ENCODE results near the gene TMEM178A.
A peak's percentile ranks its signal among the peaks of the same experiment; 100 is the strongest.

Gene TMEM178A

DNA sequence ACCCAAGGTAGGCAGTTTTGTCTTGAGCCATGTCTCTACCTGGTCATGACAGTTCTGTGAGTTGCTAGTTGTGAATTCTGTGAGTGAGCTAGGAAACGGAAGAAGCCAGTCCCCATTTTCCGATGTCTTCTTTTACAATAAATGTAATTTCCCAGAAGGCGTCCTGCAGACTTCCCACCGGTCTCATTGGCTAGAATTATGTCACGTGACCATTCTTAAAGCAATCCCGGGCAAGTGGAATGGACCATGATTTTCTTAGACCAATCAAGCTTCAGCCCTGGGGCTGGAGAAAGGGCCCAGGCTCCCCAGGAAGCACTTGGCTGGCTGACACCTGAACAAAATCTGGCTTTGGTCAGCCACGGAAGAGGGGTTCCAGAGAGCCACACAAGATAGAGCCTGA is 10.6 kb downstream of the TMEM178A start:
- DNase-seq (ENCODE audit: low spot score) (no peak), FAIRE-seq (no peak)

DNA sequence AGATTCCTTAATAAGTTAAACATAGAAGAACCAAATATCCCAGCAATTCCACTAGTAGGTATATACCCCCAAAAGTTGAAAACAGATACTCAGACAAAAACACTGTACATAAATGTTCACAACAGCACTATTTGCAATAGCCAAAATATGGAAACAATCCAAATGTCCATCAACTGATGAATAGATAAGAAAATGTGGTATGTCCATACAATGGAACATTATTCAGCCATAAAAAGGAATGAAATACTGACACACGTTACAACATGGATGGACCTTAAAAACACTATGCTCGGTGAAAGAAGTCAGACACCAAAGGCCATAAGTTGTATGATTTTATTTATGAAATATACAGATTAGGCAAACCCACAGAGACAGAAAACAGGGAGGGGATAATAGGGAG is 12.5 kb downstream of the TMEM178A start:
- FAIRE-seq = no peak

DNA sequence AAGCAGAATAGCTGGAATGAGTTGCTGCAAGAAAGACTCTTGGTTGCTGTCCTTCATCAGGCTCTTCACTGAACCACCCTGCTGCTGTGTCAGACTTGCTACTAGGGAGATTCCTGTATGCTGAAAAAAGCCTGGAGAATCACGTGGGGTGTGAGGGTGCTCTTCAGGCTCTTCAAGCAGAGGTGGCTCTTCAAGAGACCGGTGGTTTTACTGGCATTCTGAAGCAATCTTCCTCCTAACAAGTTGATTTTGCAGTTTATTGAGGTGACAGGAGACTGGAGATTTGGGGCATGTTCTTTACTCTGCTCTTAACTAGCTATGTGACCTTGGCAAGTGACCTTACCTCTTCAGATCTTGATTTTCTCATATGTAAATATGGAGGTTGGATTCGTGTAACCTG is 14.1 kb downstream of the TMEM178A start:
- no peak for DNase-seq (ENCODE audit: low spot score)
- FAIRE-seq = no peak

More for the DNA sequence above, 12.5 kb downstream of the TMEM178A start:
- no peak for DNase-seq (ENCODE audit: low spot score)

DNA sequence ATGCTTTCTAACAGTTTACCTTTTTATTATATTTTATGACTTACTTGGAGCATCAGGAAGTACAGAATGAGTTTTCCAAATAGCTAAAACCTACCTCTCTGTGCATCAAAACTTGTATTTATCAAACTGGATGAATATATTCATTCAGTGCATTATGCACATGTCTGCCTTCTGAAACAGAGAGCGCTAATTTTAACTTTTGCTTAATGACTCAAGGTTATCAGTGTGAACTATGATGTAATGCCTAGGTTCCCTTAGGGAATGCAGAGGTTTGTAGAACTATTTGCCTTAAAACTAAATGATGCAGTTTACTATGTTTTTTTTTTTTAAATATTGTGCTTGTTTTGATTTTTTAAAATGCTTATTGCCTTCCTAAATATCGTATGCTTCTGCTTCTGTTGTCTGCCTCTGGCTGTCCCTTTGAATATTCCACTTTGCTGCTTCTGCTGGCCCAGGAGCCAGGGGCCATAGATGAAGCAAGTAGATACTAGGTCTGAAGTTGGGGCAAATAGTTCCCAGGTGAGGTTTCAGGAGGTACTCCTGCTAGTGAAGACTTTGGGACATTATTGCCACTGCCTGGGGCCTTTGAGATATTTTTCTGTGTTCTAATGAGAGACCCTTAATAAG is 16.5 kb downstream of the TMEM178A start:
- DNase-seq (ENCODE audit: low spot score) (no peak), FAIRE-seq (no peak)

DNA sequence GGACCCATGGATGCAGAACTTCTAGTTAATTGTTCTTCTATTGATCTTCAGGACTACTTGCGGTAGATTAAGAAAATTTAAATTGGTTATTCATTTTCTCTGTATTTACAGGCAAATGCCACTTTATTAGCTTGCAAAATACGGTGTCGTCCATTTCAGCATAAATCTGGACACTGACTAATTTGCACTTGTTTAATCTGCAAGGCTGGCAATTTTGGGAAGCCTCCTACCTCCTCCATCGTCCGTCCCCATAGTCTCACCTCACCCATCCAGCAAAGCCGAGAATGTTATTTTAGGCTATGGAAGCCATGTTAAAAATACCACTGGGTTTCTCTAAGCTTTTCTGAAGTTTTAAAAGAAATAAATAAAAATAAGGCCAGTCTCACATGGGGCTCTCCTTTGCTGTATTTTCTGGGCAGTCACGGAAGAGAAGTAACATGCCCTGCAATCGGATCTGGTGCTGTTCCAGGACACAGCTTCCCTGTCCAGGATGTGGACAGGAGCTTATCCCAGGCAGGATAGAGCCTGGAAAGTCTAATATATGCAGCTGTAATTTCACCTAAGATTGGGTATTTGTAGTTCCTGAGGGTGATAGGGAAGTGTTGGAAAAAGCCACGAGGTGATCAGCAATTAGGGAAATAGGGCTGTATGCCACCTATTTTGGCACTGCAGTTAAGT is 17.4 kb downstream of the TMEM178A start:
- no peak for DNase-seq (ENCODE audit: low spot score)
- FAIRE-seq = no peak

DNA sequence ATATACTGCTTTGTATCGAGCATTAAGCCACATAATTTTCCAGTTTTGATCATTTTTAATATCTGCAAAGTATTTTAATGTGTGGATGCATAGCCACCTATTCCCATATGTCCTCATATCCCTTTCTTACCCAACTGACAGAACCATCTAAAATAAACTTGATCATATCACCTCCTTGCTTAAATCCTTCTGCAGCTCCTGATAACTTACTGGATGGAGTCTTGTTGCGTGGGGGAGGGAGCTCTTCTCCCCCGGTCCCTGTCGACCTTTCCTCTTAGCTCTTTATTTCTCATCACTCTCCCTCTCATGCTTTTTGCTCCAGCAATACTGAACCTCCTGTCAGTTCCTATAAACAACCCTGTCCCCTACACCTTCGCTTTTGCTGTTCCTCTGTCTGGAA is 18.7 kb downstream of the TMEM178A start:
- DNase-seq (ENCODE audit: low spot score) (no peak), FAIRE-seq (no peak)

DNA sequence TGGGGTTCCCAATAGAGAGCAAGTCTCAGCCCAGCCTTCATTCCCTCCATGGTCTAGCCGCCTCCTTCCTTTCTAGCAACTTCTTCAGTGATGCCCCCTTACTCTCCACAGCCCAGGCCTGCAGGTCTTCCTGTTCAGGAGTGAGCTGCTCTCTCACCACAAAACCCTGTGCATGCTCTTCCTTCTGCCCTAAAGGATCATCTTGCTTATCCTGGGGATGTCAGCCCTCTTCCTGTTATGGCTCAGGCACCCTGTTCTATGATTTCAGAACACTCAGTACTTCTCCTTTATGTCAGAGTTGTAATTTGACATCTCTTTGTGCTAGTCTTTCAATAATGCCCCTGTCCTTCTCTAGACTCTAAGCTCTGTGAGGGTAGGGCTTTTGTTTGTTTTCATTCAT is 19.4 kb downstream of the TMEM178A start:
- FAIRE-seq (no peak), DNase-seq (ENCODE audit: low spot score) (no peak)

DNA sequence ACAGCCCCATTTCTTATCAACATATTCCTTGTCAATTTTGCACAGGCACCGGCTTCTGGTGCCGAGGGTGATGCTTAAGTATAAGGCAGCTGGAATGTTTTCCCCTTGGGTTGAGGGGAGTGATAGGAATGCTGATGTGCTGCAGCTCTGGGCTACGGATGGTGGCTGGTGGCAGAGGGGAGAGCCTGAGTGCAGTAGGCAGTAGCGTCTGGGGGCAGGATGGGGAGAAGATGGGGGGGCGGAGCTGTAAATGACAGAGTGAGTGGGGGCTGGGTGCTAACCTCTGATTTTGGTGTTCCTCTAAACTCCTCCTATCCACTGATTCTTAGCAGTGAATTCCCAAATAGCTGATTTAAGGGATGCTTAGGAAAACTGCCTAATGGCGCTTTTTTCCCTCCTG is 20.7 kb downstream of the TMEM178A start:
- no peak for FAIRE-seq
- no peak for DNase-seq (ENCODE audit: low spot score)

DNA sequence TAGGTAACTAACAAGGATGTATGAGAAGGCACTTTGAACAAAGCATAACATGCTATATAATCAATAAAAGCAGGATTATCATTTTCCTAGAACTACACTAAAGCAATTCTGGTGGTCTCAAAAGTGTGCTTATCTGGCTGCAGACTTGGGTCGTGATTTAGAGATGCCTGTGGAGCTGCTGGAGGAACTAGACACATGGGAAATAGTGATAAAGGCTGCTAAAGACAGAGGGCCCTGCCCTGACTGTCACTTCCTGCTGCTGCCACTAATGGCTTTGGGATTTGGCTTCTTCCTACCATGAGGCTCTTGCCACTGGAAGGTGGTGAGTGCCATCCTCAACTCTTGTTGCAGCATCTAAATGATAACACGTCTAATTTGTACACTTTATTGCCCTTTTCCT is 22.5 kb downstream of the TMEM178A start:
- no peak for DNase-seq (ENCODE audit: low spot score)
- FAIRE-seq = no peak

DNA sequence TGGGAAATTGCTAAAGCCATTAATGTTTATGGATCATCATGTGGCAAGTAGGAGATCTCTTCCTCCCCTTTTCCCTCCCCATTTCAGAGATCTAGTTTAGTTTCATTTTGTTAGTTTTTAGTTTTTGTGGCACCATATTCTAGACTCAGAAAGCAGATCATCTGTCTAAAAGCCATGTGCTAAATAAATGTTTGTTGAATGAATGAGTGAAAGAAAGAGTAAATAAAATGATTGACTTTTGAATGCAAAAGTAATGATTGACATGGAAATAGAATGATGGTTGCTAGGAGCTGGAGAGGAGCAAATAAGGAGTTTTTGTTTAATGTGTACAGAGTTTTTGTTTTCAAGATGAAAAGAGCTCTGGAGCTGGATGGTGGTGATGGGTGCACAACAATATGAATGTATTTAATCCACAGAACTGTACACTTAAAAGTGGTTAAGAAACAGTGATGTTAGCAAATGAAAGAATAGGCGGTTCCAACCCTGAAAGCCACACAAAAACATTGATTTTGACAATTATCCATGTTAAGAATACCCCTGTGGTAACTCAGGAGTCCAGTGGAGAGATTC is 23.6 kb downstream of the TMEM178A start:
- DNase-seq (ENCODE audit: low spot score) (no peak), FAIRE-seq (no peak)

DNA sequence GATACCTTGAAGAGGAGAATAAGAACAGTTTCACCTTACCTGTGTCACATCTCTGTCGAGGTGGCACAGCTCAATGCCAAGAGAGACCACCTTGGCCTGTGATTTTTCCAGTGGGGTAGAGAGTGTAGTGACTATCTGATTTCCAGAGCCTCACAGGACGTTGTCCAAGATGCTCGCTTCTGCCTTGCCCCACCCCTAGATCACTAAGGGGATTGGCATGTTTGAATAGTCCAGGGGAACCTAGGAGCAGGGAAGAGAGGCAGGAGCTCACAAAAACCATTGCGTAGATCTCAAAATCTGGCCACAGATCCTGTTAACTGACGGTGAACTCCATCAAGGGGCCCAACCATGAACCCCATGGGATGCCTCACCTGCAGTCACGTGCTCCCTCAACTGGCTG is 24.2 kb downstream of the TMEM178A start:
- no peak for DNase-seq (ENCODE audit: low spot score)
- no peak for FAIRE-seq

DNA sequence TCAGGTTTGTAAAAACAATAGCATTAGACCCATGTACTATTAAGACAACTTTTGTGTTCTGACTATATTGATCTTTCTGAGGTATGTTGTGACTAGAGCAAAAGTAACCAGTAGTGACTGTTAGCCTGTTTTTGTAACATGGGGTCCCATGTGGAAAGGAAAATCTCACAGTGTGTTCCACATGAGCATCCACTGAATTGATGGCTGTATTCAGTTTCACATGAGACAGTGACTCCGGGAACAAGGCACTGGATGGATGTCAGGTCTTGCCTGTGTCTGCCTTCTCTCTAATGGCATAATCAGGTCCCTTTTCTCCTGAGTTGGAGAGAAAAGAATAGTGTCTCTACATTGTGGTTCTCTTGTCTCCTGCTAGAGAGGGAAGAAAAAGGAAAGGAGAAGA is 27.5 kb downstream of the TMEM178A start:
- DNase-seq (ENCODE audit: low spot score) (no peak), FAIRE-seq (no peak)

DNA sequence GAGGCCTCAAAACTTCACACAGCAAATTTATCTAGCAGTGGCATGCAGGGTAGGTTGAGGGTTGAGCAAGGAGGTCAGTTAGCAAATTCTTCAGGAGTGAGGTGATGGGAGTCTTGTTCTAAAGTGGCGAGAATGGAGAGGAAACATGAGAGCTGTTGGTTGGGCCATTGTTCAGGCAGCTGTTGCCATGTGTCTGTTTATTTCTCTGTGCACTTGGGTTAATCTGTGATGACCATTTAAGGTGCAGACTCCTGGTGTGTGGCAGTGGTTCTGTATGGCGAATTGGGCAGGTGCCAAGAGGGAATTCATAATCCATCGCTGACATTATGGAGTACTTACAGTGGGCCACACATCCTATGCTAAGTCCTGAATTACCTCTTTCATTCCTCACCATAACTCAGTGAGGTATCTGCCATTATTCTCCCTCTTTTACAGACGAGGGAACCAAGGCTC is 30.4 kb downstream of the TMEM178A start:
- DNase-seq (ENCODE audit: low spot score) = peak; percentile 36
- FAIRE-seq = no peak

DNA sequence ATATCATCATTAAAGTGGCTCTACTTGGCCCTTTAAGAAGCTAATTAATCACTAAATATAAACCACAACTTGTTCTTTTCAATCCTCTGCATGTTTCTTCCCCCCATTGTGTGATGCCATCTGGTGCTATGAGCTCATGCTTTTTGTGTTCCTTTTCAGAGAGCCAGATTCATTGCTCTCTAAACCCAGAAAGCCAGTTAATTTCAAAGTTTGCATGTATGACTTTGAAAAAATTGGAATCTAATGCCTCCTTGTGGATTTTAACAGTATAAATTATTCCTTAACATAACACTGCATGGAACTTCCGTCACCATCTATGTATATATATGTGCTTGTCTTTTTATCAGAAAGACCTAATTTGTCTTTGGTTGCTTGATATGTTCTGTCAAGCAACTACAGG is 31.1 kb downstream of the TMEM178A start:
- DNase-seq (ENCODE audit: low spot score) (no peak), FAIRE-seq (no peak)

DNA sequence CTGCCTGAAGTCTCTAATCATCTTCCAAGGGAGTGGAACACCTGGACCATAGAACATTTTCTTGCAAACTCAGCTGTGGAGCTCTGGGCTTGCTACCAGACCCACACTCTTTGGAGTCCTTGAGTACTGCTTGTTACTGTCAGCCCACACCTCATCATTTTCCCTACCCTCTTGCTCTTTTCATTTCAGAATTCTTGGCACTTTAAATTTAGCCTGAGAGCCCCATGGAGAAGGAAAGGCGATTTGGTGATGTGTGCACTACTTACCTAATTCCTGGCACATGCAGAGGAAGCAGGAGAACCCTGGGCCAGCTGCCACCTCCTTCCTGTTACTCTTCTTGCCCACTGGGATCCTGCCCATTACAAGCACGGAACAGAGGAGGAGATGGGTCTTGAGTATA is 31.7 kb downstream of the TMEM178A start:
- DNase-seq (ENCODE audit: low spot score) = no peak
- no peak for FAIRE-seq

DNA sequence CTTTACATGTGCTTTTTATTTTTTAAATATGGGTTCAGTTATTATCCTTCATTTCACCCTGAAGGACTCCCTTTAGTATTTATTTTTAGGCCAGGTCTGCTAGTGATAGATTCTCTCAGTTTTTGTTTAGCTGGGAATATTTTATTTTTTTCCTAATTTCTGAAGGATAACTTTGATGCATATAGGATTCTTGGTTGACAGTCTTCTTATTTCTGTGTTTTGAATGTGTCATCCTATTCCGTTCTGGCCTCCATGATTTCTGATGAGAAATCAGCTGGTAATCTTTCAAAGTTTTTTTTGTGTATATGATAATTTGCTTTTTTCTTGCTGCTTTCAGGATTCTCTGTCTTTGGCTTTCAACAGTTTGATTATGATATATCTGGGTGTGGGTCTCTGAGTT is 35.4 kb downstream of the TMEM178A start:
- no peak for DNase-seq (ENCODE audit: low spot score)
- no peak for FAIRE-seq

DNA sequence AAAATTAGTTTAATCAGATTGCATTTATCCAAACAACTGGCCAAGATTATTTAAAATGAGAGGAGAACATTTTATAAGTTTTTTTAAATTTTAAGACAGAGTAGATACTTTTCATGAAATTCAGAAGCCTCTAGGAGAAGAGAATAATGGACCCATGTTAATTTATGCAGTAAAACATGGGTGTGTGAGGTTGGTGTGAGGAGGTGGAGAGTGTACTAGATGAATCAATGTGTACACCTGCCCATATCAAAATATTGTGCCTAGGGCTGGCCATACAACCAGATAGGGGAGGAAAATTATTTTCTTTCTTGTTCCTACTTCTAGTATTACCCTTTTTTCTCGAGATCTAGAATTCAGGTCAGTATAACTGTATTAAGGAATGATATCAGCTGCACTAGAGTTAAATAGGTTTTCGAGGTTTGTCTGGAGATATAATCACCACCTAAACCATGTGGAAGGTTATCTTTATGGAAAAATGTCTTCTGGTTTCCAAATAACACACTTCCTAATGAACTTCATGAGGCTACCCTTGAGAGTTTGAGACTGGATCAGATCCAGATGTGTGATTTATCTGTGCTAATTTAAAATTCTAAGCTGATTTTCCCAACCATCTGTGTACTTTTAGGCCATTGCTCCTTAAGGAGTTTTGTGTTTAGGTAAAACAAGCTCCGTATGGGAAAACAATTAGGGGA is 37.6 kb downstream of the TMEM178A start:
- FAIRE-seq = no peak
- DNase-seq (ENCODE audit: low spot score) = no peak

DNA sequence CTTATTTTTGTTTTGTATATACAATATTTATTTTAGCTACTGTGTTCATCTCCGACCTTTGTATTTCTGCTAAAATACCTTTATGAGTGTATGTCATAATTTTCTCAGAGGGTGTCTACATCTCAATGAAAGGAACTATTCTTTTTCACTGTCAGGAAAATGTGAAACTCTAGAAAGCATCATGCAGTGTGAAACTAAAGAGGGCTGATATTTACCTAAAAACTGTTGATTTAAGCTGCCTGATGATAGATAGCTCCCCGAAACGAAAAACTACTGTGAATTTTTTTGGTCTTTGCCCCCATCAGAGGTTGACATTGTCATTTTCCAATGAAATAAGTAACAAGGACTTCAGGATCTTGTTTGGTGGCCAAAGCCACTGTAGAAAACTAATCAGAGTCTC is 38.8 kb downstream of the TMEM178A start:
- DNase-seq (ENCODE audit: low spot score) (no peak), FAIRE-seq (no peak)

DNA sequence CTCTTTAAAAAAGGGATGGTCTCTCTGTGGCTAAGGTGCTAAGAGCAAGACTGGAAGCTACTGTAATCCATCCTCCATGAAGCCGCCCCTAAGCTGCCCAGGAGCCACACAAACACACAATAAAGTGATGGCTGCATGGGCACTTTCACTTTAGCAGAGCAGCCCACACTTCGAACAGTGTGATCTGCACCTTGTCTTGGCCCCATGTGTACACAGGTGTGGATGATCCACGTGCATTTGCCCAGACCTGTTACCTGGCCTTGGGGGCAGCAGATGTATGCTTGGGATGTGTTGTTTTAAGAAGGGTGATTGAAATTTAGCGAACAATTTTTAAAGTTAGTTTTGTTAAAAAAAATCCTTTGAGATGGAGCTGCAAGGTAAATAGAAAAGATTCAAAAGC is 39.9 kb downstream of the TMEM178A start:
- FAIRE-seq (no peak), DNase-seq (ENCODE audit: low spot score) (no peak)

DNA sequence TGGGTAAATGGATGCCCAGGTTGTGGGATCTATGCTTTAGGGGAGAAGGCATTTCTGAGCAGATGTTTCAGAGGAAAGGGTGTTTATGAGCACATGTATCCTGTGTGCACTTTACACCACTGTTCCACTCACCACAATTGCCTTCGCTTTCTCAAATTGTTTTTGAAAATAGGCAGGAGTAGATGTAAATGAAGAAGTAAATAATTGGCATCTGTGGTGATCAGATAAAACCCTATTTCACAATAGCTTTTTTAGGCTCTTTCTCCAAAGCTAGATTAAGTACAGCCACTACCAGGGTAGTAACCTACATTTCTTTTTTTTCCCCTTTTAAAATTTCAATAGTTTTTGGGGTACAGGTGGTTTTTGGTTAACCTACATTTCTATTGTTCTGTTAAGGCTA is 40.6 kb downstream of the TMEM178A start:
- no peak for DNase-seq (ENCODE audit: low spot score)
- FAIRE-seq = no peak

DNA sequence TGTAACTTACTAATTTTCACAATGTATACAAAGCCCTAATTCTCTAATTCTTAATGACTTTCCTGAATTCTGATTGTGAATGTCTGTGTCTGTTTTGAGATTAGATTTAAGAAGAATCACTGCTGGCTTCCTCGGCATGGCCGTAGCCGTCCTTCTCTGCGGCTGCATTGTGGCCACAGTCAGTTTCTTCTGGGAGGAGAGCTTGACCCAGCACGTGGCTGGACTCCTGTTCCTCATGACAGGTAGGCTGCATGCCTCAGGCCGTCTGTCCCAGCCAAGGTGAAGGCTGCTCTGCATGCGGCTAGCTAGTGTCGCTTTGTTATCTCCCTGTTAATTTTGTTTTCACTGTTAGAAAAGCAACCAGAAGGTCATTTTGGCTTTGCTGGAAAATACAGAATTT is 41.2 kb downstream of the TMEM178A start:
- no peak for FAIRE-seq
- DNase-seq (ENCODE audit: low spot score) = no peak

DNA sequence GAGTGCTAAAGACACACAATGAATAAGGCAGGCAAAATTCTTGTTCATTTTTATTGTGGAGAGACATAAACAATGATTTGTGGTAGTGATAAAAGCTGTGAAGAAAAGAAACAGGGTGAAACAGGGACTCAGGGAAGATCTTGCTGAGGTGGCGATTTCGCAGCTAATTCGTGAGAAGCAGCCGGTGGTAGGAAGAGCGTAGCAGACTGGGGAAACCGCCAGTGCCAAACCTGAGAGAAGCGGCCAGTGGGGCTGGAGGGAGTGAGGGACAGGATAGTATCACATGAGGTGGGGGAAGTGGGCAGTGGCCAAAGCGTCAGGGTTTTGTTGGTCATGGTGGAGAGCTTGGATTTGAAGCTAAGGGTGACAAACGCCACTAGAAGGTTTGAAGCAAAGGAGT is 42.3 kb downstream of the TMEM178A start:
- no peak for DNase-seq (ENCODE audit: low spot score)
- no peak for FAIRE-seq

DNA sequence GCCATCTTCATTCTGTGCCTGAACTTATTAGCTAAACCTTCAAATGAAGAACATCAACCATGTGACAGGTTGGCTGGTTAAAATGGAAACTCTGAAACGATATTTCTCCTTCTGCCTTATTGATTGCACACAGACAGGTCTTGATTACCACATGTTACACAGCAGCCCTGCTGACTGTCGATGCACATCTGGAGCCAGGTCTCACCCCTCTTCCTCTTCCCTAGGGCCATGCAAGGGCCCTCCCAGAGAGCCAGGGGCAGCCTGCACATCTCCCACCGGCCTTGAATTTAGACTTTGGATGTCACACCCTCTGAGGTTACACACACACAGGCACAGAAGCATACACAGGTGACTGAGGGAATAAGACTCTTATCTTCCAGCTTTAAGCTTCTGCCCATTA is 45.1 kb downstream of the TMEM178A start:
- DNase-seq (ENCODE audit: low spot score) (no peak), FAIRE-seq (no peak)

Data from RCC 7860 (cell line).